ENCODE results near the gene DEF6. TPM values are rescaled to one million over a fixed set of nuclear protein-coding genes. Genes with fewer than 3 reads are reported as not detected.

The DEF6 gene
- total RNA-seq, result 0.96 and 0.98 TPM in 2 replicates

GRCh38 chr6:35297601-35298481 lies at the start of gene DEF6:
Gene DEF6, plus strand, starts transcription at chr6:35297818. Its CDS starts 39 bp downstream, at chr6:35297857.

GRCh38 chr6:35259194-35259947 lies 38.2 kb upstream of the DEF6 start, which contains the start of gene ZNF76:
Gene ZNF76, plus strand, starts transcription at chr6:35259735. Its CDS starts 21,417 bp downstream, at chr6:35281152.

GRCh38 chr6:35342258-35343091 lies 44.9 kb downstream of the DEF6 start, which contains the start of gene PPARD:
Gene PPARD, plus strand, starts transcription at chr6:35342558. Its CDS starts 68,530 bp downstream, at chr6:35411088.

Other genes starting within 250 kb of the DEF6 start
- 0.33 TPM in 1 of 2 replicates, not detected in the other for gene TCP11, start 156.5 kb upstream of the DEF6 start, total RNA-seq
- 1.3 and 1.7 TPM in 2 replicates for gene SCUBE3, start 83.9 kb upstream of the DEF6 start, total RNA-seq
- 22.3 and 24.8 TPM in 2 replicates for gene ZNF76, start 38.1 kb upstream of the DEF6 start, total RNA-seq
- 5.2 and 10.8 TPM in 2 replicates for gene PPARD, start 44.7 kb downstream of the DEF6 start, total RNA-seq
- gene FANCE, start 154.5 kb downstream of the DEF6 start, total RNA-seq, result 6.8 and 7.2 TPM in 2 replicates
- 1,178 and 1,675 TPM in 2 replicates for gene RPL10A, start 170.6 kb downstream of the DEF6 start, total RNA-seq
- 0.19 and 0.33 TPM in 2 replicates for gene TEAD3, start 199.3 kb downstream of the DEF6 start, total RNA-seq
- not detected in 2 replicates for gene TULP1, start 215.1 kb downstream of the DEF6 start, total RNA-seq